HG03575 (cell line): ENCODE data around the gene KCNK7.
"Not testable (repeated sequence)": the region's sequence is repeated elsewhere in the genome, so short reads cannot be mapped to it uniquely, and the experiment has no call there.

Experiments
- ATAC-seq: cut with Tn5 transposase; IDR thresholded peaks from one replicate; pipeline ENCODE4 v1.9.1; 2021; ENCODE audit not compliant: unreplicated experiment, insufficient number of reproducible peaks, low FRiP score; ENCODE audit errors: extremely low read depth

Gene KCNK7

GRCh38 chr11:65577756-65578109 is 17.9 kb downstream of the KCNK7 start:
- ATAC-seq = no peak

GRCh38 chr11:65576867-65577755 is 18.5 kb downstream of the KCNK7 start:
- ATAC-seq = no peak

- ATAC-seq = no peak
These were observed 19.3 kb downstream of the KCNK7 start for GRCh38 chr11:65576232-65576866.

GRCh38 chr11:65575568-65576231 is 19.9 kb downstream of the KCNK7 start, which contains the start of gene EHBP1L1:
EHBP1L1 (plus strand) TSS chr11:65576053; CDS start chr11:65576303, 250 bp downstream.
- ATAC-seq = no peak

GRCh38 chr11:65574811-65575567 is 20.6 kb downstream of the KCNK7 start:
- no peak for ATAC-seq

- no peak for ATAC-seq
These were observed 21.3 kb downstream of the KCNK7 start for GRCh38 chr11:65574109-65574810.

GRCh38 chr11:65573391-65574079 is 22.1 kb downstream of the KCNK7 start:
- no peak for ATAC-seq

- ATAC-seq = no peak
These were observed 23.1 kb downstream of the KCNK7 start, which contains the start of gene FAM89B for GRCh38 chr11:65572356-65573051. FAM89B (plus strand) TSS chr11:65572538; CDS start chr11:65572670, 132 bp downstream.

- ATAC-seq = no peak
These were observed 23.7 kb downstream of the KCNK7 start for GRCh38 chr11:65571940-65572339.

- ATAC-seq = no peak
These were observed 24.2 kb downstream of the KCNK7 start for GRCh38 chr11:65571420-65571819.

- ATAC-seq = peak; percentile 33
These were observed 25.4 kb downstream of the KCNK7 start, which contains the start of gene ZNRD2 for GRCh38 chr11:65569973-65570918. ZNRD2 (plus strand) TSS chr11:65570477; CDS start chr11:65570492, 15 bp downstream.

- no peak for ATAC-seq
These were observed 26.2 kb downstream of the KCNK7 start for GRCh38 chr11:65569164-65569972.

GRCh38 chr11:65565624-65566453 is 29.8 kb downstream of the KCNK7 start:
- ATAC-seq = no peak

- not testable (repeated sequence) for ATAC-seq
These were observed 30.6 kb downstream of the KCNK7 start for GRCh38 chr11:65564879-65565559.
